Measurements from ENCODE around the gene ANO9.
A peak's percentile ranks its signal among the peaks of the same experiment; 100 is the strongest.
"Not testable (repeated sequence)": the region's sequence is repeated elsewhere in the genome, so short reads cannot be mapped to it uniquely, and the experiment has no call there.

Gene ANO9

GRCh38 chr11:412641-413119 lies 29.1 kb downstream of the ANO9 start:
- H3K4me3 ChIP-seq (ENCODE audit: low read depth, low read length) = no peak overlapping the region
- TF ChIP-seq CTCF (IDR thresholded peaks at IDR 0.05; ENCODE audit: borderline replicate concordance, insufficient read depth, low read depth, low read length) = no peak

GRCh38 chr11:411520-411919 lies 30.3 kb downstream of the ANO9 start:
- H3K4me3 ChIP-seq (ENCODE audit: low read depth, low read length) = not testable (repeated sequence)

- not testable (repeated sequence) for H3K4me3 ChIP-seq (ENCODE audit: low read depth, low read length)
Measured at GRCh38 chr11:410711-411110, 31.1 kb downstream of the ANO9 start.

- no peak for TF ChIP-seq CTCF (IDR thresholded peaks at IDR 0.05; ENCODE audit: borderline replicate concordance, insufficient read depth, low read depth, low read length)
- no peak overlapping the region for H3K4me3 ChIP-seq (ENCODE audit: low read depth, low read length)
Measured at GRCh38 chr11:409600-410483, 32.0 kb downstream of the ANO9 start.

- no peak for TF ChIP-seq CTCF (IDR thresholded peaks at IDR 0.05; ENCODE audit: borderline replicate concordance, insufficient read depth, low read depth, low read length)
- no peak overlapping the region for H3K4me3 ChIP-seq (ENCODE audit: low read depth, low read length)
Measured at GRCh38 chr11:409008-409599, 32.7 kb downstream of the ANO9 start.

GRCh38 chr11:408154-409007 lies 33.4 kb downstream of the ANO9 start:
- TF ChIP-seq CTCF (IDR thresholded peaks at IDR 0.05; ENCODE audit: borderline replicate concordance, insufficient read depth, low read depth, low read length) = no peak

GRCh38 chr11:407651-408123 lies 34.1 kb downstream of the ANO9 start:
- H3K4me3 ChIP-seq (ENCODE audit: low read depth, low read length) = peak overlapping the region; percentile 21
- TF ChIP-seq CTCF (IDR thresholded peaks at IDR 0.05; ENCODE audit: borderline replicate concordance, insufficient read depth, low read depth, low read length) = no peak

More at GRCh38 chr11:408154-409007, 33.4 kb downstream of the ANO9 start:
- H3K4me3 ChIP-seq (ENCODE audit: low read depth, low read length) = no peak overlapping the region

Measured in GM12875 (cell line).